GM20000 (cell line): ENCODE data around the gene FKBP2.

Experiments
- DNase-seq: peaks from one replicate; pipeline ENCODE4 v3.0.0; 2012; ENCODE audit warnings: low spot score
- CTCF ChIP-seq: IDR thresholded peaks from 2 replicates; pipeline ENCODE4 v1.5.1; 2012; ENCODE audit warnings: mild to moderate bottlenecking, control low read depth; ENCODE audit errors: extremely low read depth, missing control alignments

The FKBP2 gene

DNA sequence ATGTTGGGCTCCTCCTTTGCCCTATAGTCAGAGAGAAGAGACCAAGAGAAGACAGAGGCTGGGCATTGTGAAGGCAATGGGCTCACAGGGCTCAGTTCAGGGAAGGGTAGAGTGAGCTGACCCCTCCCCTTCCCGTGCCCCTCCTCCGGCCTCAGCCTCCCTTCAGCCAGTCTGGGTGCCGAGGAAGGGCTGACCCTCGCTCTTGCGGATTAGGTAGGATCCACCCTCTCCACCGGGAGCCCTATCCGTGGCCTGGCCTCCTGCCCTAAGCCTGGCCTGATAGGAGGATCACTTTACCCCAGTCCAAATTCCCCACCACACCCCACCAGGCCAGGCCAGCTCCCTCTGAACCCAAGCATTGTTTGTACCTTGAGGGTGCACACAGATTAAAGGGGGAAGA is 7.7 kb downstream of the FKBP2 start:
- no peak for TF ChIP-seq CTCF
- no peak for DNase-seq

- no peak for TF ChIP-seq CTCF
- DNase-seq = no peak
Measured at GRCh38 chr11:64249038-64249437, 8.1 kb downstream of the FKBP2 start.

DNA sequence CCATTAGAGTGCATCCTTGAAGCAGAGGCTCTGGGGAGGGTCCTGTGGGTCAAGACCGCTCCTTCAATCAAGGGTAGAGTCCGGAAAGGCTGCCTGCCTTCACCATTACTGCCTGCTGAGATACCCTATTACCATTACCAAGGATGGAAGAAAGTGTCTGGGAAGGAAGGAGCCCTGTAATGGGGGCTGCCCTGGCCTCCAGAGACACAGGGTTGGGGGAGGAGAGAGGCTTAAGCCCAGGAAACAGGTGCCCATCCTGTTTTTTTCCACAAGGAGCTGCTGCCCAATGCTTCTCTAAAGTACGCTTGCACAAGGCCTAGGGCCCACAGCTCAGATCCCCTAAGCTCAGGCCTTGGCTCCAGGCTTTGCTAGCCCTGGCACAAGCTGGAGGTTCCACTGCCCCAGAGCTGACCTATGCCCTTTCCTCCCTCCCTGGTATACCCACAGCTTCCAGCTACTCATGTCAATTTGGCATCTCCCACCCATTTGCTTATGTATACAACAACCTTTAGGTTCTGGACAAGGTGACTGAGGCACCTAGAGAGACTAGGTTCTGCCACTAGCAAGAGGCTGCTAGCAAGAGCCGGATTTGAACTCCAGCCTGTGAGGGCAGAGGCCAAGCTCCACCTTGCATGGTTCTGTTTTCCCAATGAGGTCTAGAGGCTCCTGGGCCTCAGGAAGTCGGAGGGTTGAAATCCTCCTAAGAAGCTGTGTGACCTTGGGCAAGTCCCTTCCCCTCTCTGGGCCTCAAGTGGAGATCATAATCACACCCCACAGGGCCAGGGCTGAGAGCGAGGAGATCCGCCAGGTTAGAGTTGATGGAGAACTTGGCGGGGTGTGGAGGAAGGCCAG is 8.9 kb downstream of the FKBP2 start:
- DNase-seq = no peak
- no peak for TF ChIP-seq CTCF

GRCh38 chr11:64250415-64251015 is 9.6 kb downstream of the FKBP2 start:
- no peak for TF ChIP-seq CTCF
- DNase-seq = no peak

- peak; percentile 75 for TF ChIP-seq CTCF
- peak; percentile 97 for DNase-seq
Measured at GRCh38 chr11:64251016-64251752, 10.3 kb downstream of the FKBP2 start, which contains the start of gene PLCB3. Gene PLCB3, plus strand, starts transcription at chr11:64251530. Its CDS starts 120 bp downstream, at chr11:64251650.

DNA sequence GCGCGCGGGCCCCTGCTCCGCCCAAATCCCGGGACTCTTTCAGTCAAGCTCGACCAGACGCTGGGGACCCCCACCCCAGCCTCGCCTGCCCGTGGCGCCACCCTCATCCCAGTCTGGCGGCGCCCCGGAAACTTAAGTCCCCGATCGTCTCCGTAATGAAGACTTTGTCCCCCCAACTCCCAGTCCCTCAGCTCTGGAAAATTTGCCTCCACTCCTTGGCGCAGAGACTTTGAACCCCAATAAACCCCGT is 10.8 kb downstream of the FKBP2 start:
- no peak for TF ChIP-seq CTCF
- DNase-seq = no peak
